ENCODE measurements around the gene MYO5A. TPM values are rescaled to one million over a fixed set of nuclear protein-coding genes. Genes with fewer than 3 reads are reported as not detected.

The MYO5A gene
- total and polyA plus RNA-seq, 9 of the 15 experiments (the other 6 are each of a cell fraction or from before 2014, with no cell fraction given) = 0.03 to 0.82 (median 0.40) TPM

GRCh38 chr15:52257734-52258062 is 271.0 kb downstream of the MYO5A start (continued):
- TF ChIP-seq TCF3 (CRISPR knock-in tag; IDR thresholded peaks at IDR 0.05) (no peak), SNRNP70 (optimal IDR thresholded peaks at IDR 0.05; ENCODE audit: low read depth, low read length) (no peak), RFX7 (CRISPR knock-in tag; IDR thresholded peaks at IDR 0.05) (no peak), MTA3 (IDR thresholded peaks at IDR 0.05; ENCODE audit: borderline replicate concordance) (no peak), ATF3 (IDR thresholded peaks at IDR 0.05) (no peak), ATF3 (CRISPR knock-in tag; conservative IDR thresholded peaks at IDR 0.05) (no peak), MNT (conservative IDR thresholded peaks at IDR 0.05) (no peak)

MicroRNA genes within 50 kb of the gene (microRNA counts, 767-probe panel; counts per million panel counts)
- microRNA hsa-miR-1266 = not detected

Small RNA genes within 50 kb of the gene (microRNA-seq; reads per million reads assigned to microRNA genes)
- gene MIR1266 (ENCODE audit: borderline microRNAs expressed) = not detected

Small RNA genes within 50 kb of the gene (small RNA-seq; reads per million reads assigned to genes)
- gene MIR1266 = not detected

Other genes with a start within 250 kb of the MYO5A start
- not detected in 2 replicates for gene MYO5C, start 233.1 kb downstream of the MYO5A start, total RNA-seq (2014; rRNA removed)
- gene MYO5C, start 233.1 kb downstream of the MYO5A start, total RNA-seq (2014; rRNA removed; fragmentation: Illumina TruSeq; extraction: Trizol) = 0.03 TPM in 1 of 2 replicates, not detected in the other
- gene MYO5C, start 233.1 kb downstream of the MYO5A start, total RNA-seq (2015; rRNA removed; fragmentation: Illumina TruSeq; extraction: Trizol) = not detected in 2 replicates
- gene MYO5C, start 233.1 kb downstream of the MYO5A start, total RNA-seq (2021) = 0.24 and 0.45 TPM in 2 replicates
- not detected in 2 replicates for gene MYO5C, start 233.1 kb downstream of the MYO5A start, polyA plus RNA-seq (2011; rRNA removed)
- gene MYO5C, start 233.1 kb downstream of the MYO5A start, polyA plus RNA-seq (2014; fragmentation: Illumina TruSeq; extraction: Trizol) = not detected in 2 replicates
- under 1 TPM in 1 of 2 experiments, not detected in 1; 0.01 TPM for gene MYO5C, start 233.1 kb downstream of the MYO5A start, polyA plus RNA-seq (2014; fragmentation: Nextera tagmentation; extraction: Ambion mirVana)
- not detected in 2 replicates for gene MYO5C, start 233.1 kb downstream of the MYO5A start, polyA plus RNA-seq (2014; rRNA removed)
- 40.6 and 47.5 TPM in 2 replicates for gene ARPP19, start 40.1 kb upstream of the MYO5A start, total RNA-seq (2014; rRNA removed)
- 75.5 and 95.4 TPM in 2 replicates for gene ARPP19, start 40.1 kb upstream of the MYO5A start, total RNA-seq (2014; rRNA removed; fragmentation: Illumina TruSeq; extraction: Trizol)
- gene ARPP19, start 40.1 kb upstream of the MYO5A start, total RNA-seq (2015; rRNA removed; fragmentation: Illumina TruSeq; extraction: Trizol) = 72.9 and 77.2 TPM in 2 replicates
- 82.6 and 88.2 TPM in 2 replicates for gene ARPP19, start 40.1 kb upstream of the MYO5A start, total RNA-seq (2021)
- gene ARPP19, start 40.1 kb upstream of the MYO5A start, polyA plus RNA-seq (2011; rRNA removed) = 84.8 and 102 TPM in 2 replicates
- 57.2 and 60.5 TPM in 2 replicates for gene ARPP19, start 40.1 kb upstream of the MYO5A start, polyA plus RNA-seq (2014; fragmentation: Illumina TruSeq; extraction: Trizol)
- gene ARPP19, start 40.1 kb upstream of the MYO5A start, polyA plus RNA-seq (2014; fragmentation: Nextera tagmentation; extraction: Ambion mirVana) = 10 to 100 TPM; 33.3 to 35.4 TPM
- 40.6 and 46.8 TPM in 2 replicates for gene ARPP19, start 40.1 kb upstream of the MYO5A start, polyA plus RNA-seq (2014; rRNA removed)
- gene ATOSA, start 150.5 kb upstream of the MYO5A start, total RNA-seq (2014; rRNA removed) = 3.9 and 5.2 TPM in 2 replicates
- gene ATOSA, start 150.5 kb upstream of the MYO5A start, total RNA-seq (2014; rRNA removed; fragmentation: Illumina TruSeq; extraction: Trizol) = 3.7 and 3.8 TPM in 2 replicates
- gene ATOSA, start 150.5 kb upstream of the MYO5A start, total RNA-seq (2015; rRNA removed; fragmentation: Illumina TruSeq; extraction: Trizol) = 3.2 and 3.9 TPM in 2 replicates
- 3.9 and 6.1 TPM in 2 replicates for gene ATOSA, start 150.5 kb upstream of the MYO5A start, total RNA-seq (2021)
- gene ATOSA, start 150.5 kb upstream of the MYO5A start, polyA plus RNA-seq (2011; rRNA removed) = 5.2 and 5.9 TPM in 2 replicates
- 4.2 and 5.8 TPM in 2 replicates for gene ATOSA, start 150.5 kb upstream of the MYO5A start, polyA plus RNA-seq (2014; fragmentation: Illumina TruSeq; extraction: Trizol)
- gene ATOSA, start 150.5 kb upstream of the MYO5A start, polyA plus RNA-seq (2014; fragmentation: Nextera tagmentation; extraction: Ambion mirVana) = 1 to 10 TPM; 2.0 to 2.1 TPM
- 3.0 and 3.6 TPM in 2 replicates for gene ATOSA, start 150.5 kb upstream of the MYO5A start, polyA plus RNA-seq (2014; rRNA removed)

Measured in K562 (cell line).